ENCODE measurements around the gene STARD9. TPM values are rescaled to one million over a fixed set of nuclear protein-coding genes. Genes with fewer than 3 reads are reported as not detected.
A peak's percentile ranks its signal among the peaks of the same experiment; 100 is the strongest.
"Not testable (repeated sequence)": the region's sequence is repeated elsewhere in the genome, so short reads cannot be mapped to it uniquely, and the experiment has no call there.

STARD9 gene
- total RNA-seq = 10 to 100 TPM; 19.0 to 20.8 TPM
- long read RNA-seq, donor 1, partial matches to known transcripts = 5 of 11 reads
- long read RNA-seq, donor 1, other reads (novel, unspliced or antisense) = 6 of 11 reads
- long read RNA-seq, donor 2, partial matches to known transcripts = 7 of 16 reads
- long read RNA-seq, donor 2, other reads (novel, unspliced or antisense) = 9 of 16 reads

- intact Hi-C loops (cut with DNase I) = loop anchor here in 1 of 2 donors (10.0 kb wide), 1 partner anchor 69 kb away; no protein-coding TSS in a partner anchor
- peak; percentile 99 for DNase-seq (ENCODE audit: low spot score)
These were observed at the start of gene STARD9 for GRCh38 chr15:42575188-42576039. STARD9 (plus strand) TSS chr15:42575606; CDS start chr15:42575716, 110 bp downstream.

- intact Hi-C loops (cut with DNase I) = no loop called here
- no peak for DNase-seq (ENCODE audit: low spot score)
These were observed 46.4 kb upstream of the STARD9 start for GRCh38 chr15:42528970-42529369.

GRCh38 chr15:42533246-42533645 lies 42.2 kb upstream of the STARD9 start:
- DNase-seq (ENCODE audit: low spot score) = no peak
- intact Hi-C loops (cut with DNase I) = loop anchor here in 1 of 2 donors (10.0 kb wide), 1 partner anchor 132 kb away; no protein-coding TSS in a partner anchor

- no peak for DNase-seq (ENCODE audit: low spot score)
- intact Hi-C loops (cut with DNase I) = loop anchor here in 1 of 2 donors (10.0 kb wide), 1 partner anchor 110 kb away; no protein-coding TSS in a partner anchor
These were observed 30.4 kb upstream of the STARD9 start for GRCh38 chr15:42544853-42545629.

- intact Hi-C loops (cut with DNase I) = loop anchor here in 1 of 2 donors (10.0 kb wide), 1 partner anchor 107 kb away; no protein-coding TSS in a partner anchor
- no peak for DNase-seq (ENCODE audit: low spot score)
These were observed 27.5 kb upstream of the STARD9 start for GRCh38 chr15:42547918-42548248.

GRCh38 chr15:42548249-42549031 lies 27.0 kb upstream of the STARD9 start, which contains the start of the genes HAUS2 and LRRC57:
HAUS2 (plus strand) TSS chr15:42548838; CDS start chr15:42548873, 35 bp downstream.
LRRC57 (minus strand) TSS chr15:42548793; CDS start chr15:42548434, 359 bp downstream.
- peak; percentile 96 for DNase-seq (ENCODE audit: low spot score)

GRCh38 chr15:42549032-42549491 lies 26.3 kb upstream of the STARD9 start:
- no peak for DNase-seq (ENCODE audit: low spot score)
- intact Hi-C loops (cut with DNase I) = loop anchor here in 1 of 2 donors (10.0 kb wide), 1 partner anchor 106 kb away; no protein-coding TSS in a partner anchor

More at GRCh38 chr15:42548249-42549031, 27.0 kb upstream of the STARD9 start, which contains the start of the genes HAUS2 and LRRC57:
- intact Hi-C loops (cut with DNase I) = loop anchor here in 1 of 2 donors (10.0 kb wide), 1 partner anchor 106 kb away; no protein-coding TSS in a partner anchor

GRCh38 chr15:42549741-42550392 lies 25.5 kb upstream of the STARD9 start:
- DNase-seq (ENCODE audit: low spot score) = no peak
- intact Hi-C loops (cut with DNase I) = loop anchor here in 1 of 2 donors (10.0 kb wide), 1 partner anchor 105 kb away; no protein-coding TSS in a partner anchor

GRCh38 chr15:42553554-42553953 lies 21.9 kb upstream of the STARD9 start:
- DNase-seq (ENCODE audit: low spot score) = no peak
- intact Hi-C loops (cut with DNase I) = no loop called here

GRCh38 chr15:42556550-42557207 lies 18.7 kb upstream of the STARD9 start:
- DNase-seq (ENCODE audit: low spot score); intact Hi-C loops (cut with DNase I): not testable (repeated sequence)

- intact Hi-C loops (cut with DNase I) = no loop called here
- no peak for DNase-seq (ENCODE audit: low spot score)
These were observed 16.7 kb upstream of the STARD9 start for GRCh38 chr15:42558739-42559138.

GRCh38 chr15:42576040-42576594 lies 711 bp downstream of the STARD9 start:
- intact Hi-C loops (cut with DNase I) = loop anchor here in 1 of 2 donors (10.0 kb wide), 1 partner anchor 69 kb away; no protein-coding TSS in a partner anchor
- no peak for DNase-seq (ENCODE audit: low spot score)

GRCh38 chr15:42576776-42577175 lies 1.4 kb downstream of the STARD9 start:
- intact Hi-C loops (cut with DNase I) = loop anchor here in 1 of 2 donors (10.0 kb wide), 1 partner anchor 68 kb away; no protein-coding TSS in a partner anchor
- DNase-seq (ENCODE audit: low spot score) = no peak

GRCh38 chr15:42577514-42578031 lies 2.2 kb downstream of the STARD9 start:
- no peak for DNase-seq (ENCODE audit: low spot score)
- intact Hi-C loops (cut with DNase I) = loop anchor here in 1 of 2 donors (10.0 kb wide), 1 partner anchor 67 kb away; no protein-coding TSS in a partner anchor

- no peak for DNase-seq (ENCODE audit: low spot score)
- intact Hi-C loops (cut with DNase I) = loop anchor here in 1 of 2 donors (10.0 kb wide), 1 partner anchor 66 kb away; no protein-coding TSS in a partner anchor
These were observed 3.7 kb downstream of the STARD9 start for GRCh38 chr15:42578984-42579537.

GRCh38 chr15:42581272-42581730 lies 5.9 kb downstream of the STARD9 start:
- DNase-seq (ENCODE audit: low spot score) = peak; percentile 96
- intact Hi-C loops (cut with DNase I) = no loop called here

All from posterior vena cava (tissue), 2 donors.